ENCODE results near the gene LRRC38. TPM values are rescaled to one million over a fixed set of nuclear protein-coding genes. Genes with fewer than 3 reads are reported as not detected.

LRRC38 gene
- total and polyA plus RNA-seq, 4 experiments from 2014 or later: not detected

- Mint-ChIP-seq H3K27ac (no peak overlapping the region), H3K36me3 (no peaks in the 10 kb centered on the region), H3K9me3 (peaks cover 0 to 2% (median 0%) of the 10 kb centered on the region in 8 donors), H3K27me3 (peaks cover 8 to 21% of the 10 kb centered on the region in 2 donors), H3K4me1 (no peaks in the 10 kb centered on the region), H3K4me3 (no peak overlapping the region)
- CTCF ChIA-PET (ENCODE audit: partially characterized antibody): no interaction called here
- DNase-seq: no peak
- no peaks in the 10 kb centered on the region for H3K9me3 ChIP-seq (ENCODE audit: control insufficient read depth in 1 of 2, low read length in 2 of 2)
- H3K27ac ChIP-seq (ENCODE audit: low read depth, low read length): no peak overlapping the region
- H3K4me1 ChIP-seq (ENCODE audit: insufficient read depth, low read length): no peaks in the 10 kb centered on the region
- intact Hi-C loops (cut with micrococcal nuclease): no loop called here
- no peak overlapping the region for H3K4me3 ChIP-seq (ENCODE audit: low read length in 2 of 2)
- H3K36me3 ChIP-seq (ENCODE audit: insufficient read depth, low read length): no peaks in the 10 kb centered on the region
- POLR2A ChIA-PET (ENCODE audit: partially characterized antibody): no interaction called here
- H3K27me3 ChIP-seq (ENCODE audit: insufficient read depth, low read length): no peaks in the 10 kb centered on the region
Measured at GRCh38 chr1:13505020-13505419, 8.8 kb downstream of the LRRC38 start.

GRCh38 chr1:13500806-13501205 lies 13.0 kb downstream of the LRRC38 start:
- POLR2A ChIA-PET (ENCODE audit: partially characterized antibody): no interaction called here
- intact Hi-C loops (cut with micrococcal nuclease): no loop called here
- Mint-ChIP-seq H3K27ac (no peak overlapping the region), H3K4me3 (no peak overlapping the region), H3K9me3 (no peaks in the 10 kb centered on the region), H3K4me1 (no peaks in the 10 kb centered on the region), H3K36me3 (no peaks in the 10 kb centered on the region), H3K27me3 (peaks cover 10 to 24% of the 10 kb centered on the region in 2 donors)
- Histone ChIP-seq H3K9me3 (ENCODE audit: control insufficient read depth in 1 of 2, low read length in 2 of 2) (no peaks in the 10 kb centered on the region), H3K27ac (ENCODE audit: low read depth, low read length) (no peak overlapping the region), H3K4me3 (ENCODE audit: low read length in 2 of 2) (no peak overlapping the region), H3K36me3 (ENCODE audit: insufficient read depth, low read length) (no peaks in the 10 kb centered on the region), H3K4me1 (ENCODE audit: insufficient read depth, low read length) (no peaks in the 10 kb centered on the region), H3K27me3 (ENCODE audit: insufficient read depth, low read length) (no peaks in the 10 kb centered on the region)
- CTCF ChIA-PET (ENCODE audit: partially characterized antibody): no interaction called here
- no peak for DNase-seq

GRCh38 chr1:13499422-13499821 lies 14.4 kb downstream of the LRRC38 start:
- H3K27me3 Mint-ChIP-seq: peaks cover 10 to 26% of the 10 kb centered on the region in 2 donors
- no peaks in the 10 kb centered on the region for H3K9me3 Mint-ChIP-seq
- H3K27ac ChIP-seq (ENCODE audit: low read depth, low read length): no peak overlapping the region
- CTCF ChIA-PET (ENCODE audit: partially characterized antibody): no interaction called here
- no peaks in the 10 kb centered on the region for H3K36me3 Mint-ChIP-seq
- H3K36me3 ChIP-seq (ENCODE audit: insufficient read depth, low read length): no peaks in the 10 kb centered on the region
- no peaks in the 10 kb centered on the region for H3K27me3 ChIP-seq (ENCODE audit: insufficient read depth, low read length)
- no peak for DNase-seq
- no peaks in the 10 kb centered on the region for H3K9me3 ChIP-seq (ENCODE audit: control insufficient read depth in 1 of 2, low read length in 2 of 2)
- no peaks in the 10 kb centered on the region for H3K4me1 Mint-ChIP-seq
- H3K4me3 ChIP-seq (ENCODE audit: low read length in 2 of 2): no peak overlapping the region
- POLR2A ChIA-PET (ENCODE audit: partially characterized antibody): no interaction called here
- no peak overlapping the region for H3K27ac Mint-ChIP-seq
- intact Hi-C loops (cut with micrococcal nuclease): no loop called here
- H3K4me3 Mint-ChIP-seq: no peak overlapping the region
- no peaks in the 10 kb centered on the region for H3K4me1 ChIP-seq (ENCODE audit: insufficient read depth, low read length)

- peaks cover 10 to 26% of the 10 kb centered on the region in 2 donors for H3K27me3 Mint-ChIP-seq
- CTCF ChIA-PET (ENCODE audit: partially characterized antibody): no interaction called here
Measured at GRCh38 chr1:13498553-13498952, 15.2 kb downstream of the LRRC38 start.

DNA sequence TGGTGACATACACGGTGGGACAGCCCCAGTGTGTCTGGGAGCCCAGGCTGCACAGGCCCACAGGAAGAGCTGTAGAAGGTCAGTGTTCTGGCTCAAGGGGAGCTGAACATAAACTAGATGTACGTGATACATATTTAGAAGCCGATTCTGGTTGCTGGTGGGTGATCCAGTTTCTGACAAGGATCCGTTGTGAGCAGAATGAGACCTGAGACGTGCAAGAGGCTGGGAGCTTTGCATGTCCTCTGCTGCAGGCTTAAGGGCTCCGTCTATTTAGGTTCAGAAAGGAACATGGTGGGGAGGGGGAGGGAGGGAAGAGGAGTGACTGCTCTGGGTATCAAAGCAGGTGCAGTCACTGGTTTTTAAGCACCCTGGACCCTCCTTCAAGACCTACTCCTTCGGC lies 18.6 kb downstream of the LRRC38 start:
- no peak for DNase-seq
- H3K9me3 Mint-ChIP-seq: no peaks in the 10 kb centered on the region

More at GRCh38 chr1:13498553-13498952, 15.2 kb downstream of the LRRC38 start:
- Histone ChIP-seq H3K4me3 (ENCODE audit: low read length in 2 of 2) (no peak overlapping the region), H3K9me3 (ENCODE audit: control insufficient read depth in 1 of 2, low read length in 2 of 2) (no peaks in the 10 kb centered on the region), H3K27me3 (ENCODE audit: insufficient read depth, low read length) (peaks cover 5% of the 10 kb centered on the region), H3K27ac (ENCODE audit: low read depth, low read length) (no peak overlapping the region), H3K4me1 (ENCODE audit: insufficient read depth, low read length) (no peaks in the 10 kb centered on the region), H3K36me3 (ENCODE audit: insufficient read depth, low read length) (no peaks in the 10 kb centered on the region)
- POLR2A ChIA-PET (ENCODE audit: partially characterized antibody): no interaction called here
- Mint-ChIP-seq H3K9me3 (no peaks in the 10 kb centered on the region), H3K4me3 (no peak overlapping the region), H3K4me1 (no peaks in the 10 kb centered on the region), H3K36me3 (no peaks in the 10 kb centered on the region), H3K27ac (no peak overlapping the region)
- DNase-seq: no peak
- intact Hi-C loops (cut with micrococcal nuclease): no loop called here

GRCh38 chr1:13494712-13495111 lies 19.1 kb downstream of the LRRC38 start:
- Histone ChIP-seq H3K4me1 (ENCODE audit: insufficient read depth, low read length) (no peaks in the 10 kb centered on the region), H3K27me3 (ENCODE audit: insufficient read depth, low read length) (peaks cover 5% of the 10 kb centered on the region), H3K27ac (ENCODE audit: low read depth, low read length) (no peak overlapping the region), H3K4me3 (ENCODE audit: low read length in 2 of 2) (no peak overlapping the region), H3K36me3 (ENCODE audit: insufficient read depth, low read length) (no peaks in the 10 kb centered on the region), H3K9me3 (ENCODE audit: control insufficient read depth in 1 of 2, low read length in 2 of 2) (no peaks in the 10 kb centered on the region)
- Mint-ChIP-seq H3K27ac (no peak overlapping the region), H3K27me3 (peaks cover 8 to 25% of the 10 kb centered on the region in 2 donors), H3K4me3 (no peak overlapping the region), H3K9me3 (no peaks in the 10 kb centered on the region), H3K36me3 (no peaks in the 10 kb centered on the region), H3K4me1 (no peaks in the 10 kb centered on the region)
- POLR2A ChIA-PET (ENCODE audit: partially characterized antibody): no interaction called here
- CTCF ChIA-PET (ENCODE audit: partially characterized antibody): no interaction called here
- DNase-seq: no peak
- intact Hi-C loops (cut with micrococcal nuclease): no loop called here

More for the DNA sequence above, 18.6 kb downstream of the LRRC38 start:
- intact Hi-C loops (cut with micrococcal nuclease): no loop called here
- ChIA-PET POLR2A (ENCODE audit: partially characterized antibody) (no interaction called here), CTCF (ENCODE audit: partially characterized antibody) (no interaction called here)
- Histone ChIP-seq H3K9me3 (ENCODE audit: control insufficient read depth in 1 of 2, low read length in 2 of 2) (no peaks in the 10 kb centered on the region), H3K36me3 (ENCODE audit: insufficient read depth, low read length) (no peaks in the 10 kb centered on the region), H3K27me3 (ENCODE audit: insufficient read depth, low read length) (peaks cover 5% of the 10 kb centered on the region), H3K4me1 (ENCODE audit: insufficient read depth, low read length) (no peaks in the 10 kb centered on the region), H3K4me3 (ENCODE audit: low read length in 2 of 2) (no peak overlapping the region), H3K27ac (ENCODE audit: low read depth, low read length) (no peak overlapping the region)
- H3K4me3 Mint-ChIP-seq: no peak overlapping the region
- H3K36me3 Mint-ChIP-seq: no peaks in the 10 kb centered on the region
- no peak overlapping the region for H3K27ac Mint-ChIP-seq
- H3K4me1 Mint-ChIP-seq: no peaks in the 10 kb centered on the region
- H3K27me3 Mint-ChIP-seq: peaks cover 8 to 23% of the 10 kb centered on the region in 2 donors

DNA sequence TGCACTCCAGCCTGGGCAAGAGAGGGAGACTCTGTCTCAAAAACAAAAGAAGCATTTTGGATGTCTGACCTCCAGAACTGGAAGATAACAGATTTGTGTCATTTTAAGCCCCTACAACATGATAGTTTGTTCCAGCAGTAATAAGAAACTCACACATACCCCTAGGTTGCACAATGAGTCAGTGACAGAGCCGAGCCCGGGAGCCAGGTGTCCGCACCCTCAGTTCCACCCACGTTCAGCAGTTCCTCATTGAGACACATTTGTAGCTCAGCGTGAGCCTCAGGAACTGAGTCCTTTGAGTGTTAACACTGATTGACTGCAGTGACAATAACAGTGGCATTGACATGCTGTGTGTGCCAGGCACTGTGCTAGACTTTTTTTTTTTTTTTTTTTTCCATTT lies 19.8 kb downstream of the LRRC38 start:
- H3K36me3 ChIP-seq (ENCODE audit: insufficient read depth, low read length): no peaks in the 10 kb centered on the region
- CTCF ChIA-PET (ENCODE audit: partially characterized antibody): no interaction called here
- POLR2A ChIA-PET (ENCODE audit: partially characterized antibody): no interaction called here
- intact Hi-C loops (cut with micrococcal nuclease): no loop called here
- no peak overlapping the region for H3K4me3 ChIP-seq (ENCODE audit: low read length in 2 of 2)
- H3K27me3 ChIP-seq (ENCODE audit: insufficient read depth, low read length): peaks cover 5% of the 10 kb centered on the region
- H3K4me1 ChIP-seq (ENCODE audit: insufficient read depth, low read length): no peaks in the 10 kb centered on the region
- H3K27ac ChIP-seq (ENCODE audit: low read depth, low read length): no peak overlapping the region
- no peaks in the 10 kb centered on the region for H3K4me1 Mint-ChIP-seq
- no peak overlapping the region for H3K27ac Mint-ChIP-seq
- no peaks in the 10 kb centered on the region for H3K36me3 Mint-ChIP-seq
- DNase-seq: no peak
- no peaks in the 10 kb centered on the region for H3K9me3 ChIP-seq (ENCODE audit: control insufficient read depth in 1 of 2, low read length in 2 of 2)
- peaks cover 3 to 25% of the 10 kb centered on the region in 2 donors for H3K27me3 Mint-ChIP-seq
- H3K4me3 Mint-ChIP-seq: no peak overlapping the region
- H3K9me3 Mint-ChIP-seq: no peaks in the 10 kb centered on the region

DNA sequence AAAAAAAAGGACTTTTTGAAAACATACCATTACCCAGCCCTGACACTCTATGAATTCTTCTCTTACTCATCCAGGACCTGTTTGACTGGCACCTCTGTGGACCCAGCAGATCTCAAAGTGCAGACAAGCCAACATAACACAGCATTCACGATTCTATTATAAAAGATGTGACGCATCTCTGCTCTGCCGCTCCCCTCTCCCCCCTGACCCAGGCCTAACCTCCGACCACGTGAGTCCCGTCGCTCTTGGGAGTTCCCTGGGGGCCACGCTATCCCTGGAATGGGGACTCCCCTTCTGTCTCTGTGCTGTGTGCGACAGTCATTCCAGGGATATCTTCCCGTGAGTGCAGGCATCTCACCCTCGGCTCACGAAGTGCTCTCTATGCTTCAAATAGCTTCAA lies 21.1 kb downstream of the LRRC38 start:
- CTCF ChIA-PET (ENCODE audit: partially characterized antibody): no interaction called here
- Histone ChIP-seq H3K4me1 (ENCODE audit: insufficient read depth, low read length) (no peaks in the 10 kb centered on the region), H3K4me3 (ENCODE audit: low read length in 2 of 2) (no peak overlapping the region), H3K9me3 (ENCODE audit: control insufficient read depth in 1 of 2, low read length in 2 of 2) (no peaks in the 10 kb centered on the region), H3K36me3 (ENCODE audit: insufficient read depth, low read length) (no peaks in the 10 kb centered on the region), H3K27me3 (ENCODE audit: insufficient read depth, low read length) (peaks cover 5% of the 10 kb centered on the region), H3K27ac (ENCODE audit: low read depth, low read length) (no peak overlapping the region)
- POLR2A ChIA-PET (ENCODE audit: partially characterized antibody): no interaction called here
- Mint-ChIP-seq H3K36me3 (no peaks in the 10 kb centered on the region), H3K4me1 (no peaks in the 10 kb centered on the region), H3K27me3 (peaks cover 8 to 27% of the 10 kb centered on the region in 2 donors), H3K27ac (no peak overlapping the region), H3K4me3 (no peak overlapping the region), H3K9me3 (no peaks in the 10 kb centered on the region)
- intact Hi-C loops (cut with micrococcal nuclease): no loop called here
- DNase-seq: no peak
